GM11168 (cell line): Measurements from ENCODE around the gene USP49.

ENCODE experiments used
- in situ Hi-C: fragments of 300-500 bp; cut with MboI; formaldehyde crosslinking; loops from one replicate; pipeline ENCODE4 v1.12.0; 2022; ENCODE audit warnings: low sequenced_read_pairs; ENCODE audit not compliant: unreplicated experiment

Gene USP49

GRCh38 chr6:41740366-41741162, 154.6 kb downstream of the USP49 start:
- in situ Hi-C loops: no loop called here
